ENCODE results near the gene SLC6A13. TPM values are rescaled to one million over a fixed set of nuclear protein-coding genes. Genes with fewer than 3 reads are reported as not detected.

SLC6A13 gene
- total RNA-seq, 2 donors from 2014 or later: 0.54 TPM; not detected in 1

DNA sequence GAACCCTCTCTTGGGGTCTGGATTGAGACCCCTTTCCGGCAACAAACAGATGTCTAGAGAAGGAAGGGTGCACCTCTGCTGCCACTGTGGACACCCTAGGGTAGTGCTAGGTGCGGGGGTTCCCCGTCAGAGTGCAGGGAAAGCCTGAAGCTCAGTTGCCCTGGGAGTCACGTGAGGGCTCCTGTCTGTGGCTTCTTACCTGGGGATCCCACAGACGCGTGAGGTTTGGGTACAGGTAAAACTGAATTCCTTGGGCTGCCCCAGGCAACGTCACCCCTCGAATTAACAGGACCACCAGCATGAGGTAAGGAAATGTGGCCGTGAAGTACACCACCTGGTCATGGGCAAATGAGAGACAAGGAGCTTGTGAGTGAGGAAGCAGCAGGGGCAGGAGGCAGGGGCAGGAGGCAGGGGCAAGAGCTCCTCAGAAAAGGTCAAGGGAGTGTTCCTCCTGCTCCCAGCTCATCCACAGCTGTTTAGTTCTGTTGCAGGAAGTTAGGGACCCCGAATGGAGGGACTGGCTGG is 27.7 kb downstream of the SLC6A13 start:
- no peaks in the 10 kb centered on the region for H3K27me3 ChIP-seq (replicated peaks; ENCODE audit: insufficient read depth)
- TF ChIP-seq, protein P1, sequence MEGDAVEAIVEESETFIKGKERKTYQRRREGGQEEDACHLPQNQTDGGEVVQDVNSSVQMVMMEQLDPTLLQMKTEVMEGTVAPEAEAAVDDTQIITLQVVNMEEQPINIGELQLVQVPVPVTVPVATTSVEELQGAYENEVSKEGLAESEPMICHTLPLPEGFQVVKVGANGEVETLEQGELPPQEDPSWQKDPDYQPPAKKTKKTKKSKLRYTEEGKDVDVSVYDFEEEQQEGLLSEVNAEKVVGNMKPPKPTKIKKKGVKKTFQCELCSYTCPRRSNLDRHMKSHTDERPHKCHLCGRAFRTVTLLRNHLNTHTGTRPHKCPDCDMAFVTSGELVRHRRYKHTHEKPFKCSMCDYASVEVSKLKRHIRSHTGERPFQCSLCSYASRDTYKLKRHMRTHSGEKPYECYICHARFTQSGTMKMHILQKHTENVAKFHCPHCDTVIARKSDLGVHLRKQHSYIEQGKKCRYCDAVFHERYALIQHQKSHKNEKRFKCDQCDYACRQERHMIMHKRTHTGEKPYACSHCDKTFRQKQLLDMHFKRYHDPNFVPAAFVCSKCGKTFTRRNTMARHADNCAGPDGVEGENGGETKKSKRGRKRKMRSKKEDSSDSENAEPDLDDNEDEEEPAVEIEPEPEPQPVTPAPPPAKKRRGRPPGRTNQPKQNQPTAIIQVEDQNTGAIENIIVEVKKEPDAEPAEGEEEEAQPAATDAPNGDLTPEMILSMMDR (IDR thresholded peaks at IDR 0.05): no peak
- no peaks in the 10 kb centered on the region for H3K36me3 ChIP-seq
- H3K4me3 ChIP-seq: no peak overlapping the region
- H3K27ac ChIP-seq: no peak overlapping the region
- H3K9me3 ChIP-seq: peaks cover 7% of the 10 kb centered on the region
- DNase-seq (ENCODE audit: low spot score) (no peak), ATAC-seq (ENCODE audit: insufficient number of reproducible peaks, low FRiP score, low read depth) (no peak)
- H3K4me1 ChIP-seq (ENCODE audit: control insufficient read depth in 1 of 2, low read depth in 2 of 2): no peaks in the 10 kb centered on the region

DNA sequence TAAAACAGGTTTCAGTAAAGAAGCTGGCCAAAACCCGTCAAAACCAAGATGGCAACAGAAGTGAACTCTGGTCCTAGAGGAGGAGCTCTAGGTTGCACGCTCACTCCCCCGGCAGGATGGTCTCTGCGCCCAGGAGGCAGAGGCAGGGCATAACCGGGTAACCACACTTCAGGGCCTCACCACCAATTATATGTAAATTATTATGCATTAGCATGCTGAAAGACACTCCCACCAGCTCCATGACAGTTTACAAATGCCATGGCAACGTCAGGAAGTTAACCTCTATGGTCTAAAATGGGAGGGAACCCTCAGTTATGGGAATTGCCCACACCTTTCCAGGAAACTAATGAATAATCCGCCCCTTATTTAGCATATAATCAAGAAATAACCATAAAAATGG is 28.6 kb downstream of the SLC6A13 start:
- no peak overlapping the region for H3K27ac ChIP-seq
- no peak overlapping the region for H3K4me3 ChIP-seq
- DNase-seq (ENCODE audit: low spot score) (no peak), ATAC-seq (ENCODE audit: insufficient number of reproducible peaks, low FRiP score, low read depth) (no peak)
- H3K4me1 ChIP-seq (ENCODE audit: control insufficient read depth in 1 of 2, low read depth in 2 of 2): no peaks in the 10 kb centered on the region
- TF ChIP-seq, protein P1 (IDR thresholded peaks at IDR 0.05): no peak
- no peaks in the 10 kb centered on the region for H3K36me3 ChIP-seq
- peaks cover 7% of the 10 kb centered on the region for H3K9me3 ChIP-seq
- no peaks in the 10 kb centered on the region for H3K27me3 ChIP-seq (replicated peaks; ENCODE audit: insufficient read depth)

DNA sequence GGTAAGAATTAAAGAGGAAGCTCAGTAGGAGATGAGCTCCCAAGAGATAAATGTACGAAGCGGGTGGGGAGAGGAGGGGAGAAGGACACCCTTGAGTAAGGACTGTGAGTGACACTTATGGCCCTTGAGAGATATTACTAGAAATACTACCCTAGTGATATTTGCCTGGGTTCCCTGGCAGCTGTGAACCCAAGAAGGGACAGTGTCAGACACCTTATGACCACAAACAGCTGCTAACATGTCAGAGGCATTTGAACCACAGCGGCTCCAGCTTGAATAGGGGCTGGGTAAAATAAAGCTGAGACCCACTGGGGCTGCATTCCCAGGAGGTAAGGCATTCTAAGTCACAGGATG is 29.0 kb downstream of the SLC6A13 start:
- H3K4me3 ChIP-seq: no peak overlapping the region
- TF ChIP-seq, protein P1 (IDR thresholded peaks at IDR 0.05): no peak
- no peak overlapping the region for H3K27ac ChIP-seq
- ATAC-seq (ENCODE audit: insufficient number of reproducible peaks, low FRiP score, low read depth): no peak
- H3K27me3 ChIP-seq (replicated peaks; ENCODE audit: insufficient read depth): no peaks in the 10 kb centered on the region
- DNase-seq (ENCODE audit: low spot score): no peak
- H3K36me3 ChIP-seq: no peaks in the 10 kb centered on the region
- no peaks in the 10 kb centered on the region for H3K4me1 ChIP-seq (ENCODE audit: control insufficient read depth in 1 of 2, low read depth in 2 of 2)
- peaks cover 7% of the 10 kb centered on the region for H3K9me3 ChIP-seq

DNA sequence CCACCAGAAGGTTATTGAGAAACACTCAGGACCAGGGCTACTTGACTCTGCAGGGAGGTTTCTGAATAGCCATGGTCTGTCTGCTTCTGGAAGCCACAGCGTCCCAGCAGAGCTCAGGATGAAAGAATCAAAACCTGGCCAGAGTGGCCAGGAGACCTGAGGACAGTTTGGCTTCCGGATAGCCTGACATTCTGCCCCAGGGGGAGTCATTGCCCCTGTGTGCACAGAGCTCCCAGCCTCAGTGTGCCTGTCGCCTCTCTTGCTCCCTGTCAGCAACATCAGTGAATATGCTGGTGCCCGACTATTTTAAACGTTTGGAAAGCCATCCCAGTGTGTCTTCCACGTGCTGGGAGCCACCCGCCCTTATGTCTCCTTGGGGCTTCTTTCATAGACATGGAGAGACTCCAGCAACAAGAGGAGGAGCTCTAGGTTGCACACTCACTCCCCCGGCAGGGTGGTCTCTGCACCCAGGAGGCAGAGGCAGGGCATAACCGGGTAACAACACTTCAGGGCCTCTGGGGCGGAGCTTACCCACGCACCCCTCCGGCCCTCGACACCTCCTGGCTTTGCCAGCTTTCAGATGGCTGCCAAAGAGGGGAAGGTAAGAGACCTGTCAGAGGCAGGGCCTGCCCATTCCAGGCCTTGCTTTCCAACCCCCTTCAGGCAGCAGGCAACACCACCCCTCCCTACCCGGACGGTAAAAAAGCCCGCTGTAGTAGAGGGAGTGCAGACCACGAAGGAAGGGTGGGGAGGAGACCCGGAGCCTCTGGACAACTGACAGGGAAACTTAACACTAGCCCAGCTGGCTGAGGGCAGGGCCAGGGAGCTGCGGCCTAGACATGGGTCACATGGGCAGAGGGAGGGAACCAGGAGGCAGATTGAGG is 29.7 kb downstream of the SLC6A13 start:
- ATAC-seq (ENCODE audit: insufficient number of reproducible peaks, low FRiP score, low read depth): no peak
- no peaks in the 10 kb centered on the region for H3K27me3 ChIP-seq (replicated peaks; ENCODE audit: insufficient read depth)
- H3K36me3 ChIP-seq: no peaks in the 10 kb centered on the region
- DNase-seq (ENCODE audit: low spot score): no peak
- peaks cover 7% of the 10 kb centered on the region for H3K9me3 ChIP-seq
- no peak overlapping the region for H3K27ac ChIP-seq
- H3K4me1 ChIP-seq (ENCODE audit: control insufficient read depth in 1 of 2, low read depth in 2 of 2): no peaks in the 10 kb centered on the region
- no peak overlapping the region for H3K4me3 ChIP-seq
- TF ChIP-seq, protein P1 (IDR thresholded peaks at IDR 0.05): no peak

DNA sequence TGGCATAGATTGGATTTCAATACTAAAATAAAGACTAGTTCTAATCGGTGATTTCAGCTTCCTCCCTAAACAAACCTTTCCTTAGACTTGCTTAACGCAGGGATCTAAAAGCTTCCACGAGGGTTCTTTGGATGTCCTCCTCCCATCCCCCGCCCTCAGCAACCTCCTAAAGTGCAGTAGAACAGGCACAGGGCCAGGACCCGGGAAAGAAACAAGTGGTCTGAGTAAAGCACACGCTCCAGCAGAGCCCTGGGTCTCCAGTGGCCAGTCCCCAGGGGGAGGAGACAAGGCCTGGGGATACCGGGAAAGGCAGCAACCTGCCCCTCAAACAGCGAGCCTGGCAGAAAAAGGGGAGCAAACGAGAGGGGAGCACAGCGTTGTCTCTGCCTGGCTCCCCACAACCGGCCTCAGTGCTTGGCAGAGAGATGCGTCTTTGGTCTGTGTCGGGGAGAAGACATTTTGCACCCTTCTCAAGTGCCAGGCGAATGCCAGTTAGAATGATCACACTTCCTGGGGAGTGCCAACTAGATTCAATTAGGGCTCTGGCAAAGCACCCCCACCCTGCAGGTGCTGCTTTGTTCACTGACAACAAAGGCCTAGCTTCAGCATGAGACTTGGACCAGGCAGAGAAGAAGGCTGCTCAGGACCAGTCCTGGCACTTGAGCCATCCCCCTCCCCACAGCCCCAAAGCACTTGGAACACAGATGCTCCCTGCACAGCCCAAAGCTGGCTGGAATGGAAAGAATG is 31.5 kb downstream of the SLC6A13 start:
- no peak for ATAC-seq (ENCODE audit: insufficient number of reproducible peaks, low FRiP score, low read depth)
- H3K36me3 ChIP-seq: no peaks in the 10 kb centered on the region
- H3K4me1 ChIP-seq (ENCODE audit: control insufficient read depth in 1 of 2, low read depth in 2 of 2): no peaks in the 10 kb centered on the region
- H3K27me3 ChIP-seq (replicated peaks; ENCODE audit: insufficient read depth): no peaks in the 10 kb centered on the region
- H3K9me3 ChIP-seq: peaks cover 4% of the 10 kb centered on the region
- H3K27ac ChIP-seq: no peak overlapping the region
- TF ChIP-seq, protein P1 (IDR thresholded peaks at IDR 0.05): no peak
- no peak for DNase-seq (ENCODE audit: low spot score)
- H3K4me3 ChIP-seq: no peak overlapping the region
